IMR-90 (cell line): ENCODE results near the gene HOXC13. TPM values are rescaled to one million over a fixed set of nuclear protein-coding genes. Genes with fewer than 3 reads are reported as not detected.

Experiments used
- ATAC-seq: fragments of 200-7000 bp; cut with Tn5 transposase; 2 replicates; pipeline ENCODE4 v1.9.1; 2020; ENCODE audit warnings: low read depth, mild to moderate bottlenecking, moderate library complexity
- BruUV-seq: library from RNA; stranded (reverse); fragments of 400-500 nt; replicated peaks from 2 replicates; lab custom pipeline; 2021; lab: Mats Ljungman, UMichigan
- CTCF ChIA-PET: fragments of 300-600 bp; formaldehyde crosslinking; extraction: SDS; loops from one replicate; lab custom pipeline; 2021; ENCODE audit warnings: antibody characterized with exemption; lab: Yijun Ruan, JAX
- POLR2A ChIA-PET: fragments of 300-600 bp; sonication (Branson Sonifier 250); formaldehyde crosslinking; loops from one replicate; lab custom pipeline; 2022; ENCODE audit warnings: antibody characterized with exemption; ENCODE audit not compliant: unreplicated experiment; lab: Charles Lee
- DNase-seq: peaks from one replicate; pipeline ENCODE4 v3.0.0; 2013
- H2AFZ ChIP-seq: replicated peaks from 2 replicates; pipeline ENCODE3; 2013; ENCODE audit warnings: low read length, mild to moderate bottlenecking; ENCODE audit not compliant: poor library complexity
- H2AK5ac ChIP-seq: 2 replicates; pipeline ENCODE4 v1.6.1; 2013; ENCODE audit warnings: low read depth, low read length, inconsistent platforms
- H2AK9ac ChIP-seq: replicated peaks from 2 replicates; pipeline ENCODE3; 2013; ENCODE audit warnings: mild to moderate bottlenecking, low read depth, low read length, moderate library complexity; ENCODE audit not compliant: poor library complexity
- H2BK120ac ChIP-seq: 2 replicates; pipeline ENCODE4 v1.6.1; 2013; ENCODE audit warnings: low read depth, low read length, inconsistent platforms
- H2BK15ac ChIP-seq: 3 replicates; pipeline ENCODE4 v1.6.1; 2013; ENCODE audit warnings: low read depth, low read length, inconsistent platforms
- H2BK20ac ChIP-seq: 2 replicates; pipeline ENCODE4 v1.6.1; 2013; ENCODE audit warnings: low read depth, mild to moderate bottlenecking, inconsistent platforms, low read length, moderate library complexity
- H2BK5ac ChIP-seq: 2 replicates; pipeline ENCODE4 v1.6.1; 2013; ENCODE audit warnings: mild to moderate bottlenecking, low read depth, low read length, inconsistent platforms; ENCODE audit not compliant: poor library complexity, severe bottlenecking
- H3K14ac ChIP-seq: replicated peaks from 2 replicates; pipeline ENCODE4 v1.6.1; 2013; ENCODE audit warnings: low read depth, low read length, inconsistent platforms
- H3K18ac ChIP-seq: 2 replicates; pipeline ENCODE4 v1.6.1; 2013; ENCODE audit warnings: low read depth, low read length, control low read depth
- H3K23ac ChIP-seq: 2 replicates; pipeline ENCODE4 v1.6.1; 2013; ENCODE audit warnings: low read depth, low read length, inconsistent platforms
- H3K27ac ChIP-seq: 2 replicates; pipeline ENCODE4 v1.5.1; 2013; ENCODE audit warnings: mild to moderate bottlenecking, control low read depth, low read length; ENCODE audit not compliant: insufficient read depth
- H3K27me3 ChIP-seq: 2 replicates; pipeline ENCODE4 v1.6.1; 2013; ENCODE audit warnings: low read length; ENCODE audit not compliant: control insufficient read depth, insufficient read depth
- H3K36me3 ChIP-seq: 2 replicates; pipeline ENCODE4 v1.6.1; 2013; ENCODE audit warnings: low read length, mixed read lengths; ENCODE audit not compliant: control insufficient read depth, insufficient read depth
- H3K4ac ChIP-seq: 2 replicates; pipeline ENCODE4 v1.6.1; 2013; ENCODE audit warnings: low read depth, low read length, inconsistent platforms
- H3K4me1 ChIP-seq: 2 replicates; pipeline ENCODE4 v1.6.1; 2013; ENCODE audit warnings: low read length, mixed read lengths; ENCODE audit not compliant: control insufficient read depth, insufficient read depth
- H3K4me2 ChIP-seq: 2 replicates; pipeline ENCODE4 v1.6.1; 2013; ENCODE audit warnings: low read depth, mild to moderate bottlenecking, control low read depth, low read length, moderate library complexity
- H3K4me3 ChIP-seq: 2 replicates; pipeline ENCODE4 v1.5.1; 2013; ENCODE audit warnings: low read depth, mild to moderate bottlenecking, control low read depth, low read length, moderate library complexity; ENCODE audit not compliant: insufficient read depth
- H3K56ac ChIP-seq: 2 replicates; pipeline ENCODE4 v1.6.1; 2013; ENCODE audit warnings: low read length, inconsistent platforms; ENCODE audit not compliant: insufficient read depth; ENCODE audit errors: extremely low read depth
- H3K79me1 ChIP-seq, 2 experiments: 2 replicates each; pipeline ENCODE4 v1.6.1; 2013; ENCODE audit warnings: low read length in 2 of 2, inconsistent platforms in 1 of 2, low read depth in 1 of 2
- H3K9ac ChIP-seq: 2 replicates; pipeline ENCODE4 v1.6.1; 2013; ENCODE audit warnings: low read depth, low read length, control low read depth
- H3K9me1 ChIP-seq: 2 replicates; pipeline ENCODE4 v1.6.1; 2013; ENCODE audit warnings: low read length, inconsistent platforms; ENCODE audit not compliant: insufficient read depth
- H3K9me3 ChIP-seq: 2 replicates; pipeline ENCODE4 v1.6.1; 2013; ENCODE audit warnings: low read length; ENCODE audit not compliant: control insufficient read depth, insufficient read depth
- H4K20me1 ChIP-seq: 2 replicates; pipeline ENCODE4 v1.6.1; 2013; ENCODE audit warnings: low read length, inconsistent platforms; ENCODE audit not compliant: insufficient read depth
- H4K5ac ChIP-seq: 2 replicates; pipeline ENCODE4 v1.6.1; 2013; ENCODE audit warnings: mild to moderate bottlenecking, low read depth, low read length, control low read depth
- H4K8ac ChIP-seq, 2 experiments: 2 replicates each; pipeline ENCODE4 v1.6.1; 2013; ENCODE audit warnings: low read depth in 2 of 2, low read length in 2 of 2, control low read depth in 1 of 2, inconsistent platforms in 1 of 2
- H4K91ac ChIP-seq: 2 replicates; pipeline ENCODE4 v1.6.1; 2013; ENCODE audit warnings: low read depth, low read length, inconsistent platforms; ENCODE audit not compliant: insufficient read depth
- CEBPB ChIP-seq: IDR thresholded peaks from 2 replicates; pipeline ENCODE4 v1.6.1; 2012; ENCODE audit warnings: low read depth, low read length, improper control_type of control experiment
- CHD1 ChIP-seq: IDR thresholded peaks from 2 replicates; pipeline ENCODE4 v1.6.1; 2012; ENCODE audit warnings: low read depth, low read length, improper control_type of control experiment
- CTCF ChIP-seq: conservative IDR thresholded peaks from 2 replicates; pipeline ENCODE4 v1.5.1; 2012; ENCODE audit warnings: mild to moderate bottlenecking, low read depth, low read length, improper control_type of control experiment
- ELK1 ChIP-seq: fragments of 150-350 bp; IDR thresholded peaks from 2 replicates; pipeline ENCODE4 v1.6.1; 2016; ENCODE audit warnings: low read depth, mild to moderate bottlenecking, low read length, moderate library complexity, borderline replicate concordance
- FOS ChIP-seq: fragments of 150-350 bp; IDR thresholded peaks from 2 replicates; pipeline ENCODE4 v1.6.1; 2016; ENCODE audit warnings: low read depth, low read length
- MAFK ChIP-seq: IDR thresholded peaks from 2 replicates; pipeline ENCODE4 v1.6.1; 2012; ENCODE audit warnings: low read depth, low read length, improper control_type of control experiment
- MAZ ChIP-seq: IDR thresholded peaks from 2 replicates; pipeline ENCODE4 v1.6.1; 2012; ENCODE audit warnings: low read depth, mild to moderate bottlenecking, low read length, improper control_type of control experiment, moderate library complexity, borderline replicate concordance
- MXI1 ChIP-seq: IDR thresholded peaks from 2 replicates; pipeline ENCODE4 v1.6.1; 2012; ENCODE audit warnings: low read depth, mild to moderate bottlenecking, low read length, moderate library complexity, borderline replicate concordance
- NFE2L2 ChIP-seq: fragments of 150-350 bp; IDR thresholded peaks from 2 replicates; pipeline ENCODE4 v1.6.1; 2016; ENCODE audit warnings: low read depth, mild to moderate bottlenecking, low read length
- POLR2A ChIP-seq: IDR thresholded peaks from 2 replicates; pipeline ENCODE4 v1.6.1; 2012; ENCODE audit warnings: mild to moderate bottlenecking, low read depth, low read length
- RAD21 ChIP-seq: IDR thresholded peaks from 2 replicates; pipeline ENCODE4 v1.6.1; 2012; ENCODE audit warnings: low read length, improper control_type of control experiment
- RCOR1 ChIP-seq: IDR thresholded peaks from 2 replicates; pipeline ENCODE4 v1.6.1; 2012; ENCODE audit warnings: mild to moderate bottlenecking, low read length, improper control_type of control experiment; ENCODE audit not compliant: insufficient replicate concordance
- RFX5 ChIP-seq: IDR thresholded peaks from 2 replicates; pipeline ENCODE4 v1.8.0; 2012; ENCODE audit warnings: low read depth, mild to moderate bottlenecking, low read length, moderate library complexity
- SMC3 ChIP-seq: fragments of 150-350 bp; IDR thresholded peaks from 2 replicates; pipeline ENCODE4 v1.6.1; 2016; ENCODE audit warnings: low read depth, mild to moderate bottlenecking, antibody characterized with exemption, low read length, moderate library complexity
- WGBS, 2 experiments: methylation state at CpG; one replicate each; pipeline versions ENCODE4 v1.1.5 to v1.1.7; 2013; ENCODE audit warnings: missing lambda C conversion rate in 2 of 2; ENCODE audit not compliant: insufficient read length in 1 of 2; ENCODE audit errors: extremely low coverage in 2 of 2; 5-methylcytosine and 5-hydroxymethylcytosine counted together
- dilution Hi-C: fragments of 300-500 bp; cut with HindIII; formaldehyde crosslinking; loops from one replicate; pipeline ENCODE4 v1.14.3; 2018; ENCODE audit warnings: low sequenced_read_pairs; ENCODE audit not compliant: unreplicated experiment
- in situ Hi-C: fragments of 300-500 bp; cut with MboI; formaldehyde crosslinking; loops from 3 replicates; pipeline ENCODE4 v1.14.3; 2019; ENCODE audit warnings: low sequenced_read_pairs, inconsistent platforms, mixed read lengths
- intact Hi-C: fragments of 100-400 bp; cut with micrococcal nuclease; formaldehyde crosslinking; loops from 2 replicates; pipeline ENCODE4 v1.10.0; 2022
- polyA plus RNA-seq, 3 experiments: library from polyadenylated mRNA; depleted of rRNA; stranded (reverse); fragments of >200 nt; gene quantifications; 2 replicates each; pipeline ENCODE4 v1.2.3, GENCODE V29; 2012; ENCODE audit warnings: low replicate concordance in 1 of 3
- total RNA-seq: library from RNA; depleted of rRNA; stranded (reverse); fragments of >200 nt; gene quantifications from 2 replicates; pipeline ENCODE4 v1.2.3, GENCODE V29; 2012

Gene HOXC13
- total and polyA plus RNA-seq, 2 of the 4 experiments (the other 2 are of a cell fraction): not detected

- TF ChIP-seq RCOR1: no peak
- no peak for TF ChIP-seq MAFK
- TF ChIP-seq NFE2L2: no peak
Observed at GRCh38 chr12:53937099-53937498, 1.5 kb upstream of the HOXC13 start (continued).

- H2AFZ ChIP-seq: no peak overlapping the region
- no peak for DNase-seq
- H2BK20ac ChIP-seq: no peak overlapping the region
- H3K9ac ChIP-seq: no peak overlapping the region
- in situ Hi-C loops: no loop called here
- no peaks in the 10 kb centered on the region for H3K9me1 ChIP-seq
- dilution Hi-C loops: no loop called here
- no peak overlapping the region for H3K4ac ChIP-seq
- ATAC-seq: no peak
- H3K14ac ChIP-seq: no peak overlapping the region
- H3K56ac ChIP-seq: no peak overlapping the region
- WGBS, 2 experiments: 8% methylated on average over 3 of the region's 23 CpGs; no CpG with 5 or more reads in 1 of the 2 experiments
- H3K4me1 ChIP-seq: no peaks in the 10 kb centered on the region
- H4K5ac ChIP-seq: no peak overlapping the region
- no peaks in the 10 kb centered on the region for H3K36me3 ChIP-seq
- no peak overlapping the region for H3K4me2 ChIP-seq
- TF ChIP-seq ELK1 (no peak), RCOR1 (no peak), SMC3 (no peak), RFX5 (no peak), MXI1 (no peak), FOS (no peak), CHD1 (no peak), NFE2L2 (no peak), MAFK (no peak), MAZ (no peak), CEBPB (no peak), POLR2A (no peak), CTCF (no peak), RAD21 (no peak)
- no peak overlapping the region for H2AK5ac ChIP-seq
- no peaks in the 10 kb centered on the region for H4K20me1 ChIP-seq
- H3K4me3 ChIP-seq: no peak overlapping the region
- CTCF ChIA-PET: no interaction called here
- intact Hi-C loops: no loop called here
- H2BK5ac ChIP-seq: no peak overlapping the region
- H2BK120ac ChIP-seq: no peak overlapping the region
- H4K8ac ChIP-seq: no peak overlapping the region
- H3K18ac ChIP-seq: no peak overlapping the region
- H2AK9ac ChIP-seq: no peak overlapping the region
- no peak overlapping the region for H3K27ac ChIP-seq
- POLR2A ChIA-PET: no interaction called here
- no peaks in the 10 kb centered on the region for H3K79me1 ChIP-seq
- no peak overlapping the region for H2BK15ac ChIP-seq
- H3K27me3 ChIP-seq: peaks cover 90% of the 10 kb centered on the region
- H3K23ac ChIP-seq: no peak overlapping the region
- BruUV-seq: no TSS peak
- no peak overlapping the region for H4K91ac ChIP-seq
- H3K9me3 ChIP-seq: peaks cover 9% of the 10 kb centered on the region
Observed at GRCh38 chr12:53937596-53938325, 870 bp upstream of the HOXC13 start.
